ENCODE results near the gene SORT1.
A peak's percentile ranks its signal among the peaks of the same experiment; 100 is the strongest.
"Not testable (repeated sequence)": the region's sequence is repeated elsewhere in the genome, so short reads cannot be mapped to it uniquely, and the experiment has no call there.

Gene SORT1

DNA sequence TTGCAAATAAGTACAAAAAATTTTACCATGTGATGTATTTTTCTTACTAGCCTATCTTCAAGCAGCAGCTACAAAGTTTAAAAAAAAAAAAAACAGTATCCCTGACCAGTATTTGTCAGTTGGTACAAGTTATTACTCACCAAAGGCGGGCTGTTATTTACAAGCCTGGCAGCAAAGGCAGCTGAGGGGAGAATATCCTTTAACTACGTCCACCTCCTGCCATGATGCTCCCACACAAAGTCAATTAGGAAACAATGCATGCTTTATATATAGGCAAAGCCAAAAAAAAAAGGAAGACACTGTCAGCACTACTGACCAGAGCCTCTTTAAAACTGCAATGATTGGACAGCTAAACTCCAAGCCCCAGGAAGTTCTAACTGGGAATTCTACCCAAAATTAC lies 14.8 kb upstream of the SORT1 start:
- DNase-seq (ENCODE audit: low spot score in 2 of 2) (no peak), ATAC-seq (ENCODE audit: low read depth) (no peak)
- Mint-ChIP-seq H3K4me3 (no peak overlapping the region), H3K9me3 (no peaks in the 10 kb centered on the region), H3K27ac (no peak overlapping the region), H3K4me1 (peaks cover 7% of the 10 kb centered on the region), H3K27me3 (no peaks in the 10 kb centered on the region), H3K36me3 (peaks cover 49% of the 10 kb centered on the region)

DNA sequence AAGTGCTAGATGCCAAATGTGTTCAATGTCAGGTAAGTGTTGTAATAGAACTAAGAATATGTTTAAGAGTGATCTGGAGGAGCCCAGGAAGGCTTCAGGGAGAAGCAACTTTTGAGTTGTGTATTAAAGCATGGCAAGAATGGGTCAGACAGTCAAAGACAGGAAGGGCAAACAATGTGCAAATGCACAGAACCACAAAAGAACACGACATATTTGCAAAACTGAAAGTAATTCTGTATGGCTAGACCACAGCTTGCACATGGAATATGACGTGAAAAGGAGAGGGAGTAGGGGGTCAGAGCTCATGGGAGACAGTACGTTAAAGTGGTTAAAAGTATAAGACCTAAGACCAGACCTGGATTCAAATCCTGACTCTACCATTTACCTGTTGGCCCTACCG lies 7.1 kb upstream of the SORT1 start:
- H3K27me3 Mint-ChIP-seq: no peaks in the 10 kb centered on the region
- ATAC-seq (ENCODE audit: low read depth): peak; percentile 27
- peak overlapping the region; percentile 83 for H3K27ac Mint-ChIP-seq
- no peak for DNase-seq (ENCODE audit: low spot score in 2 of 2)
- peaks cover 2% of the 10 kb centered on the region for H3K9me3 Mint-ChIP-seq
- H3K36me3 Mint-ChIP-seq: peaks cover 31% of the 10 kb centered on the region
- peaks cover 11% of the 10 kb centered on the region for H3K4me1 Mint-ChIP-seq
- H3K4me3 Mint-ChIP-seq: no peak overlapping the region

DNA sequence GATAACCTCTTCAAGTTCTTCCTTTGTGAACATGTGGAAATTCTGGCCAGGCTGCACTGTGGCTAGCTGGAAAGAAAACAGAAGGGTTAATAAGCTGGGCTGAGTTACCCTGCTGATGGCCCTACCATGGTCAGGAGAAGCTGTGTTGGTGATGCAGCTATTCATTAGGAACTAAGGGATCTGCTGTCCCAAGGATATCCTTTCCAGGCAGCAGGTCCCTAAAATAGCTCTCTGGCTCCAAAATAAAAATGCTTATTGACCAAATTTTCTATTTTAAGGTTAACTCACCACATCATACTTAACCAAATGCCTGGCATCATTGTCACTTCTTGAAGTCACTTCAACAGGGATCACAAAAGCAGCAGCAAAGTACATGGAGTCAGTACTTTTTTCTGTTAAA lies 4.3 kb upstream of the SORT1 start:
- H3K4me3 Mint-ChIP-seq: no peak overlapping the region
- peaks cover 15% of the 10 kb centered on the region for H3K36me3 Mint-ChIP-seq
- ATAC-seq (ENCODE audit: low read depth) (no peak), DNase-seq (ENCODE audit: low spot score in 2 of 2) (no peak)
- H3K4me1 Mint-ChIP-seq: peaks cover 12% of the 10 kb centered on the region
- H3K27me3 Mint-ChIP-seq: peaks cover 1% of the 10 kb centered on the region
- peaks cover 2% of the 10 kb centered on the region for H3K9me3 Mint-ChIP-seq
- H3K27ac Mint-ChIP-seq: no peak overlapping the region

DNA sequence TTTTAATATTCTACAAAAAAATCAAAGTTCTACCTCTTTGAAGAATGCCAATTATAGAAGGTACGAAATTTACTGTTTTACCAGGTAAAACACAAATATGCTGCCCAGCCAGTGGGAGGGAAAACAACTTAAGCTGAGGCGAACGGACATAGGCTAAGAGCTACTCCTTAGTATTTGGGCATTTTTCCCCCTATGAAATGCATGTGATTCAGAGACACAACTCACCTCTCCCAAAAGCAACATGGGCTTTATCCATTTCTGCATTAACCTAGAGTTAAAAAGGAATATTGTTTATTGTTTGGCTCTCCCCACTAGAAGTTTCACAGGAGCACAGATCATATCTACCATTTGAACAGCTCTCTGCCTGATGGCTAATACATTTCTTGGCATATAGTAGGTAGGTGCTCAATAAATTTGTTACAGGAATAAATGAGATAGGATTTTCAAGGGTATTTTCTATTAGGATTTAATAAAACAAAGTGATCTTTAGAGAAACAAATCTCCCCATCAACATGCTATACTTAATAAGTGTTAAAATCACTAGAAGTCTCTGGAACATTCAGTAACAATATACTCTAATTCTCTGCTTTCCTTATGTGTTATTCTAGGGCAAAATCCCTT lies 2.4 kb upstream of the SORT1 start:
- ATAC-seq (ENCODE audit: low read depth): no peak
- H3K36me3 Mint-ChIP-seq: peaks cover 6% of the 10 kb centered on the region
- H3K4me1 Mint-ChIP-seq: peaks cover 13% of the 10 kb centered on the region
- no peak for DNase-seq (ENCODE audit: low spot score in 2 of 2)
- no peak overlapping the region for H3K27ac Mint-ChIP-seq
- H3K27me3 Mint-ChIP-seq: peaks cover 12% of the 10 kb centered on the region
- H3K4me3 Mint-ChIP-seq: no peak overlapping the region
- H3K9me3 Mint-ChIP-seq: no peaks in the 10 kb centered on the region

DNA sequence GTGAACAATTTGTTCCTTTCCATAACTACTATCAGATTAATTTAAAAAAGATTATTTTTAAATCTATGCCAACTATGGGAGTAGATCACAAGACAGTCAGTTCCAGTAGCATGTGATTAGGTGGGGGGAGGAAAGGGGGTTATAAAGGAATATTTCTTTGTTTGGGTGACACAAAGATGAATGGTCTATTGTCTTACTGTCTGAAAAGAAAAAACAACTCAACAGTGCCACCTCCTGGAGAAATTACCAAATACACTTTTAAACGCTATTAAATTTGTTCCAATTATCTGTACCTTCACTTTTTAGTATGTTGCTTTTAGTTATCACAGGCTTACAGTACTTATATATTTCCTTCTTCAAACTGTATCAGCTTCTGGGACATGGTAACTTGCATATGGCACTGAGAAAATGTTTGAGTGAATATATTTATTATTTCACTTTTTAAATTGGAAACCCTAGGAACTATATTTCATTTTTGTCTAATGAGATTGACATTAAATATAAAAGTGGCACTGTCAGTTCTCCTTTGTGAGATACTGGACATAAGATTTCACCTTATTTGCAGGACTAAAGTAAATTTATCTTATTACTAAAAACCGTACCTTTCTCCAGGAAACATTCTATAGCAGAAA lies 1.7 kb upstream of the SORT1 start:
- Mint-ChIP-seq H3K36me3 (no peaks in the 10 kb centered on the region), H3K4me1 (peaks cover 7% of the 10 kb centered on the region), H3K4me3 (no peak overlapping the region), H3K9me3 (no peaks in the 10 kb centered on the region), H3K27me3 (peaks cover 12% of the 10 kb centered on the region), H3K27ac (no peak overlapping the region)
- ATAC-seq (ENCODE audit: low read depth): peak; percentile 56
- peak; percentile 21 to 63 for DNase-seq (ENCODE audit: low spot score in 2 of 2)

DNA sequence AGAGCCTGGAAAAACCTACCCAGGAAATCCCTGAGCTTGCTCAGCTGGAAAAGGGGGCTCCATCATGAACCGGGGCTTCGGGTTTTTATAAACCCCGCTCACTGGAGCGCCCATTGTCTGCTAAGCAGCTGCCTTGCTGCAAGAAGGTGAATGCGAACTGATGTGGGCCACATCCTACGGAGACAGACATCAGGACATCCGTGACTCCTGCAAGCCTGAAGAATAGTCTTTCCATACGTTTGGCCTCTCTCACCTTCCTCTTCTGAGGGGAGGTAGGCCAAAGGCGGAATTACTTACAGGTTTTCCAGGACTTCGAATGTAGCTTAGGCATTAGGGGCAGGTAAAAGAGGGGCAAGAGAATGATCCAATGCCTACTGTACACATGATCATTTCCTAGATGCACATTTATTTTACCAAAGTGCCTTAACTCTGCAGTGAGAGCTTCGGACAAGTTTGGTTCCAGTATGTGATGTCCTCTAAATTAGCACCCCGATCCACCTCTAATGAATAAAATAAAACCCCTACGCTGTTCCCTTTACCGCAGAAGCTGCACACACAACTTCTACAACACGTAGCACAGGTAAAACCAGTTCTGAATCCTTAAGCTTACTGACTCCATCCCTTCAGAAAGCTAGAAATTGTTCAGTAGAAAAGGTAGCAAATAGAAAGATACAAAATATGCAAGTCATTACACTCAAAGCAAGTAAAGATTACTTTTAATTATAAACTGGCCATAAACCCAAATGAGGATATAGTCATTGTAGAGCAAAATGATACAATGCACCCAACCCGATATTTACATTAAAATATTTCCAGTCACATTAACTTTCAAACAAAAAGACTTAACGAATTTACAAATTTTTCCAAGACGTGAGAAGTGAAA lies 866 bp upstream of the SORT1 start:
- Mint-ChIP-seq H3K4me1 (peaks cover 7% of the 10 kb centered on the region), H3K9me3 (no peaks in the 10 kb centered on the region), H3K27ac (no peak overlapping the region), H3K4me3 (peak overlapping the region; percentile 87), H3K27me3 (peaks cover 16% of the 10 kb centered on the region), H3K36me3 (no peaks in the 10 kb centered on the region)
- ATAC-seq (ENCODE audit: low read depth) (no peak), DNase-seq (ENCODE audit: low spot score in 2 of 2) (no peak)

DNA sequence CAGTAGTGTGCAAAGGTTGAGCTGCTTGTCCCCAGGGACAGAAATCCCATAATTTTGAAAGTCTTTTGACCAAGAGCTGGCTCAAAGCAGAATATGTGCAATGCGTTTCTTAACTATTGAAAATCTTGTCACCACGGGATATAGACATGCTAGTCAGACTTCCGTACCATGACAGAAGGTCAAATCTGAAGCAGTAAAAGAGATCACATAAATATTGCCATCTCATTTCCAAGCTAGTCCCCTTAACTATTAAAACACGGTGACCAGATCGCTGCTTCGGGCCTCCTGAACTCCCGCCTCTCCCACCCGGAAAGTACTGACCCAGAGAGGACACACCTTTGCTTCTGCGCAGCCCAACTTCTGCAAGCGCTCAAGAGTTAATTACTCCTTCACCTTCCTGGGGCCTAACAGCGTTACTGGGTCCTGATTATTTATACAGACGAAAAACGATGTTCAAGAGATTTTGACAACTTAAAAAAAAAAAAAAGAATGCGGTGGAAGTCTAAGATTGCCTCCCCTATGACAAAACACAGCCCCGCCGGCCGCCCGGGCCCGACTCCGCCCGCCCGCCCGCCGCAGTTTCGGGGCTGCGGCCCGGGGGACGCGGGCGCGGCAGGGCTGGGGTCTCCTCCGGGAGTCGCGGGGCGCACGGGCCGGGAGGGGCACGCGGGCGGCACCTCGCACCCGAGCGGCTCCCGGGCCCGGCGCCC lies 692 bp downstream of the SORT1 start:
- Mint-ChIP-seq H3K36me3 (peaks cover 2% of the 10 kb centered on the region), H3K9me3 (no peaks in the 10 kb centered on the region), H3K27me3 (peaks cover 27% of the 10 kb centered on the region), H3K4me3 (peak overlapping the region; percentile 83), H3K27ac (no peak overlapping the region), H3K4me1 (peaks cover 15% of the 10 kb centered on the region)
- ATAC-seq (ENCODE audit: low read depth) (peak; percentile 14), DNase-seq (ENCODE audit: low spot score in 2 of 2) (peak in 1 of 2 donors; percentile 22)

DNA sequence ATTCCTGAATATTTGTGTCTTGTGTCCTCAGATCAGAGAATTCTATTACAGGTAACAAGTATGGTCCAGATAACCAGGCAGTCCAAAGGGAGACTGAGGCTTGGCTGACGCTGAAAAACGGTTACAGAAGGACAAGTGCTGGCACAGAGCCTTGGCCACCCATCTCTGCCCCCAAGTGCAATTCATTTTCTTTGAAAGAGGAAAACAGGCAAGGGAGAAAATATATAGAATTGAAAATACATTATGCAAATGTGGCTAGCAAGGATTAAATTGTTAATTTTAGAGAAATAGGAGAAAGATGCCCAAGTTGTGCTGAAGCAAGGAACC lies 1.2 kb downstream of the SORT1 start:
- ATAC-seq (ENCODE audit: low read depth) (no peak), DNase-seq (ENCODE audit: low spot score in 2 of 2) (no peak)
- Mint-ChIP-seq H3K36me3 (peaks cover 2% of the 10 kb centered on the region), H3K9me3 (no peaks in the 10 kb centered on the region), H3K4me3 (no peak overlapping the region), H3K4me1 (peaks cover 19% of the 10 kb centered on the region), H3K27ac (no peak overlapping the region), H3K27me3 (peaks cover 27% of the 10 kb centered on the region)

DNA sequence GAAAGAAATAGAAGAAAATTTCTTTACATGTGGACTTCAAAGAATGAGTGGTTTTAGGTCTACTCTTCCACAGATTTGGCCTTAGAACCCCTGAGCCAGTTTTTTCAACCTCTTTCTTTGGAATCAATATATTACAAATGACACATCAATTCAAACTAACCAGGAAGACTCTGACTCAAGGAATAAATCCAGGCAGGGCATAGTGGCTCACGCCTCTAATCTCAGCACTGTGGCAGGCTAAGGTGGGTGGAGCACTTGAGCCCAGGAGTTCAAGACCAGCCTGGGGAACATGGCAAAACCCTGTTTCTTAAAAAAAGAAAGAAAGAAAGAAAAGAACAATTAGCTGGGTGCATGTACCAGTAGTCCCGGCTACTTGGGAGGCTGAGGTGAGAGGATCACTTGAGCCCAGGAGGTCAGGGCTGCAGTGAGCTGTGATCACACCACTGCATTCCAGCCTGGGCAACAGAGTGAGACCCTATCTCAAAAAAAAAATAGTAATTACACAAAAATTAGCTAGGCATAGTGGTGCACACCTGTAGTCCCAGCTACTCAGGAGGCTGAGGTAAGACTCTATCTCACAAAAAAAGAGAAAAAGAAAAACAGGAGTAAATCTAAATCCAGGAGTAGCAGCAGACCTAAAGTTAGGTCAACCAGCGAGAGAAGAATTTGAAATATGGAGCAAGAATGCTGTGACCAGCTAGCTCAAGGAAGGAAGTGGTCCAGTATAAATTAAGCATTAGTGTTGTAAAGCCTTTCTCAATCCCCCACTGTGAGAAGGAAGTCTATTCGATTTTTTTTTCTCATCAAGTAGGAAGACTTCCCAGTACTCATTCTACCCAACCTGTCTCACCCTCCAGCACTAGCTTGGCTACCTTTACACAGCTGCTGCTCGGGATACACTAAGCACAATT lies 1.9 kb downstream of the SORT1 start:
- H3K36me3 Mint-ChIP-seq: peaks cover 2% of the 10 kb centered on the region
- peaks cover 21% of the 10 kb centered on the region for H3K4me1 Mint-ChIP-seq
- H3K9me3 Mint-ChIP-seq: no peaks in the 10 kb centered on the region
- H3K27me3 Mint-ChIP-seq: peaks cover 27% of the 10 kb centered on the region
- ATAC-seq (ENCODE audit: low read depth): no peak
- no peak for DNase-seq (ENCODE audit: low spot score in 2 of 2)
- H3K4me3 Mint-ChIP-seq: no peak overlapping the region
- no peak overlapping the region for H3K27ac Mint-ChIP-seq

DNA sequence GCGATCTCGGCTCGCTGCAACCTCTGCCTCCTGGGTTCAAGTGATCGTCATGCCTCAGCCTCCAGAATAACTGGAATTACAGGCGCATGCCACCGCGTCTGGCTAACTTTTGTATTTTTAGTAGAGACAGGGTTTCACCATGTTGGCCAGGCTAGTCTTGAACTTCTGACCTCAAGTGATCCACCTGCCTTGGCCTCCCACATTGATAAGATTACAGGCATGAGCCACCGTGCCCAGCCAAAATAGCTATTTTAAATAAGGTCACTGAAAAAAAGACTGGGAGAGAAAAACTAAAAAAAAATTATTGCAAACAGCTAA lies 2.5 kb downstream of the SORT1 start:
- H3K4me3 Mint-ChIP-seq; H3K36me3 Mint-ChIP-seq; H3K27ac Mint-ChIP-seq; DNase-seq (ENCODE audit: low spot score in 2 of 2); ATAC-seq (ENCODE audit: low read depth); H3K9me3 Mint-ChIP-seq: not testable (repeated sequence)
- peaks cover 23% of the 10 kb centered on the region for H3K4me1 Mint-ChIP-seq
- H3K27me3 Mint-ChIP-seq: peaks cover 27% of the 10 kb centered on the region

DNA sequence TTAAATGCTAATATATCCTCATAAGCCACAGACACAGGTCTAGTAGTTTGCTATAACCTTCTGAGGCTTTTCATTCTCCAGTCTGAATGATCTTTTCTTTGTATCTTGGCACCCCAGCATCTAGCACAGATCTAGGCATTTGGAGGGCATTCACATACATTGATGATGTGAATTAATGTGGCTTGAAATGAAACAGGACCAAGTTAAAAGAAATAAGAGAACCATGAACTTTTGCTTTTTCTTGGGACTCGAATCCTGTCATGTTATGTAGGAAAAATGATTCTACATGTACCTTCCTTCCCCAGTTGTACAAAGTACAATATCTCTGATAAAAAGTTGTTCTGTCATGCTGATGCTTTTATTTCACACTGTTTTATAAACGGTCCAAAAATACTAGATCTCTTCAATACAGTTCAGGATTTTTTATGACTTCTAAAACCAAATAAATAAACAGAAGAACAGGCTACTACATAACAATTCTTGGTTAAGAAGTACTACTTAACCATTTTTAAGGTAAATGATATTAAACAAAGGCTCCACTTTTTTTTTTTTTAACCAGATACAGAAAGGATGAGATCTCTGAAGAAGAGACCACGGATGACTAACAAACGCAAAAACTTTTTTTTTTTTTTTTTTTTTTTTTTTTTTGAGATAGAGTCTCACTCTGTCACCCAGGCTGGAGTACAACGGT lies 3.0 kb downstream of the SORT1 start:
- Mint-ChIP-seq H3K27ac (no peak overlapping the region), H3K27me3 (peaks cover 31% of the 10 kb centered on the region), H3K4me1 (peaks cover 23% of the 10 kb centered on the region), H3K36me3 (peaks cover 2% of the 10 kb centered on the region), H3K4me3 (no peak overlapping the region), H3K9me3 (no peaks in the 10 kb centered on the region)
- ATAC-seq (ENCODE audit: low read depth) (no peak), DNase-seq (ENCODE audit: low spot score in 2 of 2) (no peak)

DNA sequence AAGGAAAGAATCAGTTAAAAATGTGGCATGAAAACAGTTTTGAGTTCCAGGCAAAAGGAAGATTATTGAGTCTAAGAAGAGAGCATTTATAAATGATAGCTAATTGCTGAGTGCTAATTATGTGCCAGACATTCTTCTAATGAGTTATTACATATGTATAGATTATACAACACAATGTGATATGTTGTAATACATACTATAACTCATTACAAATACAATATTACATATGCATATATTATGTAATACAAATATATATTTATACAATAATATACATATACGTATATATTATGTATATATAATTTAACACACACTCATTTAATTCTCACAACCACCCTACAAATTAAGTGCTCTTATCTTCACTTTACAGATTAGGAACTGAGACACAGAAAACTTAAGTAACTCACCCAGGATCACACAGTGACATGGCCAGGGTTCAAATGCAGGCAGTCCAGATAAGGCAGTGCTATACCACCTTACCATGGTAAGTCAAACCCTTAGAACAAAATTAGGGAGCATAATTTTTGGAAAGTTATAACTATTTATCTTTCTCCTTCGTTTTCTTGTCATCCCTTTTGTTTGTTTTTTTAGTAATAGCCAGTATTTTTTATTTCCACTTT lies 4.0 kb downstream of the SORT1 start:
- Mint-ChIP-seq H3K27me3 (peaks cover 42% of the 10 kb centered on the region), H3K9me3 (no peaks in the 10 kb centered on the region), H3K4me1 (peaks cover 23% of the 10 kb centered on the region), H3K4me3 (no peak overlapping the region), H3K27ac (no peak overlapping the region), H3K36me3 (peaks cover 2% of the 10 kb centered on the region)
- ATAC-seq (ENCODE audit: low read depth): no peak
- no peak for DNase-seq (ENCODE audit: low spot score in 2 of 2)
